Right lobe of liver (tissue), 6 donors: ENCODE data around the gene PRR18. TPM values are rescaled to one million over a fixed set of nuclear protein-coding genes. Genes with fewer than 3 reads are reported as not detected.

Experiments
- ATAC-seq, 4 donors: fragments of 200-7000 bp; cut with Tn5 transposase; one replicate each; pipeline ENCODE4 v1.9.1; 2020; ENCODE audit warnings: mild to moderate bottlenecking in 4 of 4, moderate library complexity in 4 of 4
- DNase-seq, 3 donors: peaks; one replicate each; pipeline ENCODE4 v3.0.0-alpha.2; 2020
- H3K27ac ChIP-seq, 3 donors: fragments of 200-600 bp; one replicate each; pipeline ENCODE4 v1.8.0; 2022
- H3K27me3 ChIP-seq, 2 donors: fragments of 200-600 bp; one replicate each; pipeline ENCODE4 v1.8.0; 2022
- H3K36me3 ChIP-seq, 4 donors: fragments of 200-600 bp; sonication (generic) in 1 of 4; one replicate each; pipeline versions ENCODE4 v1.5.1 to v1.8.0; 2017 to 2022; ENCODE audit warnings: control low read depth in 1 of 4
- H3K4me1 ChIP-seq, 4 donors: fragments of 200-600 bp; sonication (generic) in 1 of 4; one replicate each; pipeline versions ENCODE4 v1.5.1 to v1.8.0; 2017 to 2022; ENCODE audit warnings: control low read depth in 1 of 4
- H3K4me3 ChIP-seq, 3 donors: fragments of 200-600 bp; one replicate each; pipeline ENCODE4 v1.8.0; 2022
- H3K9me3 ChIP-seq, 4 donors: fragments of 200-600 bp; sonication (generic) in 1 of 4; one replicate each; pipeline versions ENCODE4 v1.5.1 to v1.8.0; 2017 to 2022; ENCODE audit warnings: control low read depth in 1 of 4
- POLR2A ChIP-seq: fragments of 450-650 bp; IDR thresholded peaks from one replicate; pipeline ENCODE4 v1.6.1; 2017; ENCODE audit warnings: antibody characterized with exemption, mild to moderate bottlenecking
- WGBS: methylation state at CpG from one replicate; pipeline ENCODE4 v1.1.6; 2018; ENCODE audit warnings: low coverage, low lambda C conversion rate; ENCODE audit not compliant: insufficient coverage; ENCODE audit errors: missing lambda C conversion rate; 5-methylcytosine and 5-hydroxymethylcytosine counted together
- intact Hi-C, 2 donors: fragments of 100-400 bp; cut with DNase I; formaldehyde crosslinking; loops; one replicate each; pipeline versions ENCODE4 v1.11.2 to v1.14.1; 2022
- total RNA-seq, 6 experiments: library from RNA; depleted of rRNA in 2 of 6; stranded (reverse); fragments of >200 nt in 2 of 6; fragmentation: NEBNext Ultra II Directional in 3 of 6; extraction: Animal tissue kit (Norgen Biotek cat#: 25700) in 3 of 6; gene quantifications; one replicate each; pipeline versions ENCODE4 v1.1.0 to v1.2.4, GENCODE V29; 2016 to 2023
- TF ChIP-seq, protein P1 (sequence below), 4 donors: fragments of 200-600 bp in 3 of 4; fragments of 450-650 bp in 1 of 4; IDR thresholded peaks; one replicate each; pipeline versions ENCODE4 v1.5.1 to v1.8.0; 2016 to 2022; ENCODE audit warnings: antibody characterized with exemption in 4 of 4, mild to moderate bottlenecking in 2 of 4
- donor health status: DM: no; HTN: yes; CAD: no.
- donor health status: DM: no; HTN: no; CAD: no.
- donor health status: DM: no; HTN: no; CAD: no.
- donor health status: DM: no; HTN: yes; CAD: no.
- donor health status: DM: no; HTN: yes; CAD: no.

Gene PRR18
- total RNA-seq, 6 experiments from 2014 or later = 0.39 to 3.6 (median 1.6) TPM

DNA sequence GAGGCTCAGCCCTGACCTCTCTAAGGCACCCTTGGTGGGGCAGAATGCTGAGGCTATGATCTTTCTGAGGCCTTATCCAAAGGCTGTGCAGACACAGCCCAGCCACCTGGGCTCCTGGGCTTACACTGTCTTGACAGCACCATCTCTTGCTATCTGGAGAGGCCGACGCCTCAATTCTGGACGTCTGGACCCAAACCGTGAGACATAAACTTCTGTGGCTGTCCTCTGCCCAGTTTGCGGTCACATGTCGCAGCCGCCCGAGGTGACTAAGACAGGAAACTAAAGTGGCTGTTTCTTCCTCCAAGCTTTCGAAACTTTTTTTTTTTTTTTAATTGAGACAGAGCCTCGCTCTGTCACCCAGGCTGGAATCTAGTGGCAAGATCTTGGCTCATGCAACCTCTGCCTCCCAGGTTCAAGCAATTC lies 49.3 kb downstream of the PRR18 start:
- intact Hi-C loops = no loop called here
- Histone ChIP-seq H3K9me3 (no peaks in the 10 kb centered on the region), H3K4me1 (peaks cover 0 to 9% (median 4%) of the 10 kb centered on the region in 4 donors), H3K27ac (peak overlapping the region in 2 of 3 donors; percentile 39 to 70), H3K36me3 (no peaks in the 10 kb centered on the region), H3K27me3 (peaks cover 0 to 9% of the 10 kb centered on the region in 2 donors), H3K4me3 (no peak overlapping the region)
- TF ChIP-seq, protein P1, sequence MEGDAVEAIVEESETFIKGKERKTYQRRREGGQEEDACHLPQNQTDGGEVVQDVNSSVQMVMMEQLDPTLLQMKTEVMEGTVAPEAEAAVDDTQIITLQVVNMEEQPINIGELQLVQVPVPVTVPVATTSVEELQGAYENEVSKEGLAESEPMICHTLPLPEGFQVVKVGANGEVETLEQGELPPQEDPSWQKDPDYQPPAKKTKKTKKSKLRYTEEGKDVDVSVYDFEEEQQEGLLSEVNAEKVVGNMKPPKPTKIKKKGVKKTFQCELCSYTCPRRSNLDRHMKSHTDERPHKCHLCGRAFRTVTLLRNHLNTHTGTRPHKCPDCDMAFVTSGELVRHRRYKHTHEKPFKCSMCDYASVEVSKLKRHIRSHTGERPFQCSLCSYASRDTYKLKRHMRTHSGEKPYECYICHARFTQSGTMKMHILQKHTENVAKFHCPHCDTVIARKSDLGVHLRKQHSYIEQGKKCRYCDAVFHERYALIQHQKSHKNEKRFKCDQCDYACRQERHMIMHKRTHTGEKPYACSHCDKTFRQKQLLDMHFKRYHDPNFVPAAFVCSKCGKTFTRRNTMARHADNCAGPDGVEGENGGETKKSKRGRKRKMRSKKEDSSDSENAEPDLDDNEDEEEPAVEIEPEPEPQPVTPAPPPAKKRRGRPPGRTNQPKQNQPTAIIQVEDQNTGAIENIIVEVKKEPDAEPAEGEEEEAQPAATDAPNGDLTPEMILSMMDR (IDR thresholded peaks at IDR 0.05) = no peak
- TF ChIP-seq POLR2A = peak; percentile 24
- peak; percentile 58 to 65 (median 64) for ATAC-seq
- DNase-seq = peak in 1 of 3 donors; percentile 62
- WGBS = 63% methylated on average over 2 of the region's 10 CpGs

DNA sequence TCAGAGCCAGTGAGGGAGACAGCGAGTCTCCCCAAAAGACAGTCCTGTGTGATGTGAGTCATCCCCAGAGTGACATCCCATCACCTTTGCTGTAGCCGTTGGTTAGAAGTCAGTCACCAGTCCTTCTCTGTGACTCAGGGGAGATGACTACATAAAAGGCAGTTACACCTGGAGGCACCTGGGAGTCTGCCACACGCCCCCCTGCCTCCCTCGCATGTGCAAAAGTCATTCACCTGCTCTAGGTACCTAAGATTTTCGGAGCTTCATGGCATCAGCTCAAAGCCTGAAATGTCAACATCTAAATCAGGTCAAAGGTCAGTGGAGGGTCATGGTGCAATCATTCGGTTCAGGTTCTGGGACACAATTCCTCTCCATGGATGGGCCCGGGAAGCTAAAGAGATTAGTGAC lies 50.3 kb downstream of the PRR18 start:
- WGBS = 13% methylated on average over 3 of the region's 7 CpGs
- Histone ChIP-seq H3K9me3 (no peaks in the 10 kb centered on the region), H3K4me3 (no peak overlapping the region), H3K4me1 (peaks cover 0 to 19% (median 4%) of the 10 kb centered on the region in 4 donors), H3K36me3 (no peaks in the 10 kb centered on the region), H3K27me3 (peaks cover 0 to 16% of the 10 kb centered on the region in 2 donors), H3K27ac (no peak overlapping the region)
- intact Hi-C loops = no loop called here
- TF ChIP-seq, protein P1 (IDR thresholded peaks at IDR 0.05) = no peak
- TF ChIP-seq POLR2A = no peak
- peak; percentile 59 to 88 (median 76) for ATAC-seq
- peak in 1 of 3 donors; percentile 63 for DNase-seq

Other genes starting within 250 kb of the PRR18 start
- gene TBXT, start 140.5 kb downstream of the PRR18 start, total RNA-seq = not detected
- gene SFT2D1, start 34.2 kb upstream of the PRR18 start, total RNA-seq = 10 to 100 TPM in 5 of 6 experiments, 1 to 10 TPM in 1; 6.7 to 14.0 (median 12.8) TPM
- gene MPC1, start 74.5 kb upstream of the PRR18 start, total RNA-seq = 100 to 1,000 TPM; 102 to 298 (median 180) TPM